GM19463 (cell line): Measurements from ENCODE around the gene YIPF3.
"Not testable (repeated sequence)": the region's sequence is repeated elsewhere in the genome, so short reads cannot be mapped to it uniquely, and the experiment has no call there.

Source experiments
- ATAC-seq: cut with Tn5 transposase; IDR thresholded peaks from one replicate; pipeline ENCODE4 v1.9.1; 2021; ENCODE audit warnings: mild to moderate bottlenecking, moderate library complexity; ENCODE audit not compliant: unreplicated experiment

YIPF3 gene

GRCh38 chr6:43516697-43517504 is at the start of gene YIPF3, which contains the start of gene POLR1C:
Gene YIPF3, minus strand, starts transcription at chr6:43516926. Its CDS starts 119 bp downstream, at chr6:43516807.
Gene POLR1C, plus strand, starts transcription at chr6:43517089. Its CDS starts 21 bp downstream, at chr6:43517110.
- peak; percentile 94 for ATAC-seq

- no peak for ATAC-seq
Observed at GRCh38 chr6:43559328-43559727, 42.6 kb upstream of the YIPF3 start.

GRCh38 chr6:43557620-43558019 is 40.9 kb upstream of the YIPF3 start:
- ATAC-seq: not testable (repeated sequence)

GRCh38 chr6:43547222-43547621 is 30.5 kb upstream of the YIPF3 start:
- ATAC-seq: no peak

DNA sequence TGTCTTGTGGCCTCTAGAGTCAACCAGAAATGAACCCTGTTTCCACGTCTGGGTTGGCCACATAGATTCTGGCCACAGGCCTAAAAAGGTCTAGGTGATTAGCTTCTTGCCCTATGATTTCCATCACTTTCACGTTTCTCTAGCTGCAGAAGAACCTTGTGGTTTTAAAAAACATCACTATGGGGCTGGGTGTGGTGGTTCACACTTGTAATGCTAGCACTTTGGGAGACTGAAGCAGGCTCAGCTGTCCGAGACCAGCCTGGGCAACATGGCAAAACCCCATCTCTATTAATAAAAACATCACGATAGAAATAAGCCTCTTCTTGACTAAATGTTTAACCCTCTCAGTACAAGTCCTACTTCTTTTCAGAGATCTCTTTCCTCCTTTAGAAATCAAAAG is 27.7 kb upstream of the YIPF3 start:
- no peak for ATAC-seq

DNA sequence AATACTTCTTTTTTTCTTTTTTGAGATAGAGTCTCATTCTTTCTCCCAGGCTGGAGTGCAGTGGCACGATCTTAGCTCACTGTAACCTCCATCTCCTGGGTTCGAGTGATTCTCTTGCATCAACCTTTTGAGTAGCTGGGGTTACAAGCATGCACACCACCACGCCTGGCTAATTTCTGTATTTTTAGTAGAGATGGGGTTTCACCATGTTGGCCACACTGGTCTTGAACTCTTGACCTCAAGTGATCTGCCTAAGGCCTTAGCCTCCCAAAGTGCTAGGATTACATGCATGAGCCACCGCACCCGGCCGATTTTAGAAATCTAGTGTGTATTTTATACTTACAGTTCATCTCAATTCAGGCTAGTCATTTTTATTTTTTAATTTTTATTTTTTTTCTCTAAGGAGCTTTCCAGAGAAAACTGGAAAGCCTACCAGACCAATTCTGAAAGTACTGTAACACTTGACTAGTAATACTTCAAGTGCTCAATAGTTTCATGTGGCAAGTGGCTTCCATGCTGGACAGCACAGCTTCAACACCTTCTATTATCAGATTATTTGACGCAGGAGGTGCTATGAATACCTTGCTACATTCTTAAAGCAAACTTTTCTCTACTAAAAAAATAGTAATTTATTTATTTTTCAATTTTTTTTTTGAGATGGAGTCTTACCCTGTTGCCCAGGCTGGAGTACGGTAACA is 25.2 kb upstream of the YIPF3 start:
- peak; percentile 45 for ATAC-seq

GRCh38 chr6:43540507-43540906 is 23.8 kb upstream of the YIPF3 start:
- ATAC-seq: no peak

DNA sequence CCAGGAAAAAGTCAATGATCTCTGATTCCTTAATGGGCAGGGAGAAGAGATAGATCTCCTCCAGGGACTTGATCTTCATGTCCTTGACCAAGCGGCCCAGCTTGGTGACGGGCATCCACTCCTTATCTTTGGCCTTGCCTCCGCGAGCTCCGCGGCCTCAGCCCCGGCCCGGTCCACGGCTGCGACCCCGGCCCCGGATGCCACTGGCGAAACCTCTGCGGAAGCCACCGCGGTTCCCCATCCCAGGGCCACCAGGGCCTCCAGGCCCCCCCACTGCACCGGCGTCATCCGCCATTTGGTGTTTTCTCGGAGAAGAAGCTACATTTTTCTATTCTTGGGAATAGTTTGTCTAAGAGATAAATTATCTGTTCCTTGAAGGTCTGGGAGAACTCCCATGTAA is 22.7 kb upstream of the YIPF3 start:
- not testable (repeated sequence) for ATAC-seq

DNA sequence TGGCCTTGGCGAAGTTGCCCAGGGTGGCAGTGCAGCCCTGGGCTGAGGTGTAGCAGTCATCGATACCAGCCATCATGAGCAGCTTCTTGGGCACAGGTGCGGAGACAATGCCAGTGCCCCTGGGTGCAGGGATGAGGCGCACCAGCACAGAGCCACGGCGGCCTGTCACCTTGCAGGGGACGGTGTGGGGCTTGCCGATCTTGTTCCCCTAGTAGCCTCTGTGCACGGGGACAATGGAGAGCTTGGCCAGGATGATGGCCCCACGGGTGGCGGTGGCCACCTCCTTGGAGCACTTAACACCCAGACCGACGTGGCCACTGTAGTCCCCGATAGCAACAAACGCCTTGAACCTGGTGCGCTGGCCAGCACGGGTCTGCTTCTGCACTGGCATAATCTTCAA is 22.3 kb upstream of the YIPF3 start:
- not testable (repeated sequence) for ATAC-seq

DNA sequence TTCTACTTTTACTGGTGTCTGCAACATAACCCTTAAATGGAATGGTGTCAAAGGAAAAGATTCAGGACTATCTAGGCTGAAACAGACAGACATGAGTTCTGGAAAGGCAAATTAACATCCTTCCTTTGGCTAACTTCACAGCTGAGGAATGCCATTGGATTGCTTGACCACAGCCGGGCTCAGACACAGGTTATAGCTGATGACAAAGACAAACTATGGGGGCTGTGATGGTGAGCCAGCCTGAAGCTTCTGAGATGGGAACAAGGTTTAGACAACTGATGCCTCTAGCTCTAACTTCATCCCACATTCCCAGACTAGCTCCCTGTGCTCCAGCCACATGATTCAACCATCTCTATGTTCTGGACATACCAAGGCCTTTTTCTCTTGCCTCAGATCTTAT is 15.5 kb upstream of the YIPF3 start:
- ATAC-seq: no peak

DNA sequence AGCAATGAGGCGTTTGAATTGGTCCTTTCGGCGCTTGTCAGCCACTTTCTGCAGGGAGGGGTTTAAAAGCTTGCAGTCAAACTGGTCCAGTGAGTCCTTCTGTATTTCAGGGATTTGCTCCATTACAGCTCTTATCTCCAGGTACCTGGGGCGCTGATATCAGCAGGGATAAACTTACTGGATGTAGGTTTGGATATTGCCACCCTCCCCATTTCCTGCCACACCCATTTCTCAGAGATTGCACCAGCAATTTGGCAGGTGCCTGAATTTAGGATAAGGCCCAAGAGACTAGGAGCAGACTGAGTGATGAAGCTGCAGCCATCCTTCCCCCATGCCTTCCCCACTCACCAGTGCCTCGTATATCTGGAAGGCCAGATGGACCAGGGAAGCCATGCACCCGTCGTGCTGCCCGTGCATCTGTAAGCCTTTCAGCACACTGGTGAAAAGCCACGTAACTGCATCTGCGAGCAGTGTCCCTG is 7.8 kb upstream of the YIPF3 start:
- ATAC-seq: no peak

DNA sequence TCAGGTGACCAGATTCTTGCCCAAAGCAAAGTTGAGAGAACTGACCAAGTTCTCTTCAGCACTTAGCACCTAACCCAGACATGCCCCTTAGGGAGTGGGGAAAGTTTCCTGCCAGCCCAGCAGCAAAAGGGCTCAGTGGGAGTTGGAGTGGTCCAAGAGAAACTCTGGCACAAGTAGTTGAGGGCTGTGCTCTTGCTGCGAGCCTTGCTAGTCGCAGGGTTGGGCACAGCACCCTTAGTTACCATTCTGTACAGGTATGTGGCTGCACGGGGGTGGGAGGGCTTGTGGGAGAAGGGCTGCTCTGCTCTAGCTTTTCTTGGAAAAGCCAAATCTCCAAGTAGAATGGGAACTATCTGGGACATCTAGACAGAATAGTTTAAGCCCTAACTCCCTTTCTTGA is 6.6 kb upstream of the YIPF3 start:
- ATAC-seq: no peak

DNA sequence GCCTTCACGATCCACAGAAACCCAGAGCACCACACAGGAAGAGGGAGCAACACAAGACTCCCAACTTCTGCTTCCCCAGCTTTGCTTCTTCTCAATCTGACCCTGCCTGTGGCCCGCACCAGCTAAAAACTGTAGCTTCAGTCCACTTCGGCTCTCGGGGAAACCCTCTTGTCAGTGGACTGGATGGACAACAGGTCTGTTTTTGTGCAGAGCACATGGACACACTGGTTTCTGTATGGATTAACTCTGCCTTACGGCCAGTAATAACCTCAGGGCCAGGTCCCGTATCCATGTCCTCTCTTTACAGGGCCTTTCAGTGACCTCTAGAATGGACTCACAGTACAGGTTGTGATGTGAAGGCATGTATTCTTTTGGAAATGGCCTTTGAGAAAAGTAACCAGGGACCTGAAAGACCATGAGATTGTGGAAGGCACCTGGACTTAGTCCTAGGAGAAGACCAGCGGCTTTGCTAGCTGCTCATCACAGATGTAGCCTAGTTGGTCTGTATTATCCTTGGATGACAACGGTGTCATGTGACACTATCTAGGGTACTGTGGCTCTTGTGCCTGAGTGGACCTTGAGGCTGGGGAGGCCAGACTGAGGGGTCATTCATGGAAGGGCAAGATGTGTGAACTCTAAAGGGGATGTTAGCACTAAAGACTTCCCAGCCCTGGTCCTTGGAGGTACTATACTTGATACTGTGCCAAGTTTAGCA is 6.0 kb upstream of the YIPF3 start:
- no peak for ATAC-seq

GRCh38 chr6:43521836-43522235 is 5.1 kb upstream of the YIPF3 start:
- ATAC-seq: no peak

- no peak for ATAC-seq
Observed at GRCh38 chr6:43520097-43520496, 3.4 kb upstream of the YIPF3 start.

GRCh38 chr6:43517505-43518357 is 1.0 kb upstream of the YIPF3 start:
- ATAC-seq: no peak

GRCh38 chr6:43516367-43516696 is 394 bp downstream of the YIPF3 start:
- no peak for ATAC-seq

GRCh38 chr6:43515808-43516207 is 918 bp downstream of the YIPF3 start:
- no peak for ATAC-seq

- no peak for ATAC-seq
Observed at GRCh38 chr6:43511824-43512415, 4.8 kb downstream of the YIPF3 start.

DNA sequence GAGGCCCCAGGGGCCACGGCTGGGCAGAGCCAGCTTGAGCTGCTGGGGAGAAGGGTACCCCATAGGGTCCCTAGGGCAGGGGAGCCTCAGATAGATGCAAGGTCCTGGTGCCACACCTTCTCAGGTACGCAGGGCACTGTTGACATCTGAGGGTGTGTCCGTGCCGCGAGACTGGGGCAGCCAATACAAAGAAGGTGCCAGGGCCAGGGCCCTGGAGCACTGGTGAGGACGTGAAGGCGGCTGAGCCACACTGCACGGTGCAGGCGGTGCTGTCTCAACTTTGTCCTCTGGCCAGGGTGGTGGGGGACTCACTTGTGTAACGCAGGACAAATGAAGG is 5.9 kb downstream of the YIPF3 start:
- no peak for ATAC-seq
